ENCODE data around the gene HIP1R.

HIP1R gene

DNA sequence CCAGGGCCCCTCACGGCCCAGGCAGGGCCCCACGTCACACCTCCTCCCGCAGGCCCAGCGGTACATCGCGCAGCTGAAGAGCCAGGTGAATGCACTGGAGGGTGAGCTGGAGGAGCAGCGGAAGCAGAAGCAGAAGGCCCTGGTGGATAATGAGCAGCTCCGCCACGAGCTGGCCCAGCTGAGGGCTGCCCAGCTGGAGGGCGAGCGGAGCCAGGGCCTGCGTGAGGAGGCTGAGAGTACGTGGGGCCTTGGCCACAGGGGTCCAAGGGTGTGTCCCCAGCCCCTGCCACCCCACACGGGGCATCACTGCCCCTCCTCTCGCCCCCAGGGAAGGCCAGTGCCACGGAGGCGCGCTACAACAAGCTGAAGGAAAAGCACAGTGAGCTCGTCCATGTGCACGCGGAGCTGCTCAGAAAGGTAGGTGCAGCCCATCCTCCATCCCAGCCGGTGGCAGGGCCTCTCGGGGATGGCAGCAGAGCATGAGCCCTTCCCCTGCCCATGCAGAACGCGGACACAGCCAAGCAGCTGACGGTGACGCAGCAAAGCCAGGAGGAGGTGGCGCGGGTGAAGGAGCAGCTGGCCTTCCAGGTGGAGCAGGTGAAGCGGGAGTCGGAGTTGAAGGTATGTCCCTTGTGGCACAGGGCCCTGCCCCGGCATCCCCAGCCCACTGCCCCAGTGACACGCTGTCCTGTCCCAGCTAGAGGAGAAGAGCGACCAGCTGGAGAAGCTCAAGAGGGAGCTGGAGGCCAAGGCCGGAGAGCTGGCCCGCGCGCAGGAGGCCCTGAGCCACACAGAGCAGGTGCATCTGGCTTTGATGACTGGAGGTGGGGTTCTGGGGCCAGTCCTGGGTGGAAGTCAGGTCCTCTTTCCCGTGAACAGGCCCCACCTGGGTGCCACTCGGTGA is 20.9 kb downstream of the HIP1R start:
- H3K4me3 ChIP-seq (ENCODE audit: control insufficient read depth, low read depth, low read length) = no peak overlapping the region
- no peak for DNase-seq (ENCODE audit: low read depth)
- TF ChIP-seq, protein P1, sequence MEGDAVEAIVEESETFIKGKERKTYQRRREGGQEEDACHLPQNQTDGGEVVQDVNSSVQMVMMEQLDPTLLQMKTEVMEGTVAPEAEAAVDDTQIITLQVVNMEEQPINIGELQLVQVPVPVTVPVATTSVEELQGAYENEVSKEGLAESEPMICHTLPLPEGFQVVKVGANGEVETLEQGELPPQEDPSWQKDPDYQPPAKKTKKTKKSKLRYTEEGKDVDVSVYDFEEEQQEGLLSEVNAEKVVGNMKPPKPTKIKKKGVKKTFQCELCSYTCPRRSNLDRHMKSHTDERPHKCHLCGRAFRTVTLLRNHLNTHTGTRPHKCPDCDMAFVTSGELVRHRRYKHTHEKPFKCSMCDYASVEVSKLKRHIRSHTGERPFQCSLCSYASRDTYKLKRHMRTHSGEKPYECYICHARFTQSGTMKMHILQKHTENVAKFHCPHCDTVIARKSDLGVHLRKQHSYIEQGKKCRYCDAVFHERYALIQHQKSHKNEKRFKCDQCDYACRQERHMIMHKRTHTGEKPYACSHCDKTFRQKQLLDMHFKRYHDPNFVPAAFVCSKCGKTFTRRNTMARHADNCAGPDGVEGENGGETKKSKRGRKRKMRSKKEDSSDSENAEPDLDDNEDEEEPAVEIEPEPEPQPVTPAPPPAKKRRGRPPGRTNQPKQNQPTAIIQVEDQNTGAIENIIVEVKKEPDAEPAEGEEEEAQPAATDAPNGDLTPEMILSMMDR (conservative IDR thresholded peaks at IDR 0.05; ENCODE audit: control insufficient read depth, insufficient read depth, low read depth, low read length) = no peak

- TF ChIP-seq, protein P1 (conservative IDR thresholded peaks at IDR 0.05; ENCODE audit: control insufficient read depth, insufficient read depth, low read depth, low read length) = no peak
Measured at GRCh38 chr12:122856999-122857671, 21.9 kb downstream of the HIP1R start.

GRCh38 chr12:122858171-122858570 is 22.9 kb downstream of the HIP1R start:
- no peak overlapping the region for H3K4me3 ChIP-seq (ENCODE audit: control insufficient read depth, low read depth, low read length)
- DNase-seq (ENCODE audit: low read depth) = no peak
- TF ChIP-seq, protein P1 (conservative IDR thresholded peaks at IDR 0.05; ENCODE audit: control insufficient read depth, insufficient read depth, low read depth, low read length) = no peak

More at GRCh38 chr12:122856999-122857671, 21.9 kb downstream of the HIP1R start:
- H3K4me3 ChIP-seq (ENCODE audit: control insufficient read depth, low read depth, low read length) = no peak overlapping the region
- DNase-seq (ENCODE audit: low read depth) = peak; percentile 63

GRCh38 chr12:122858591-122859302 is 23.5 kb downstream of the HIP1R start:
- no peak for DNase-seq (ENCODE audit: low read depth)

DNA sequence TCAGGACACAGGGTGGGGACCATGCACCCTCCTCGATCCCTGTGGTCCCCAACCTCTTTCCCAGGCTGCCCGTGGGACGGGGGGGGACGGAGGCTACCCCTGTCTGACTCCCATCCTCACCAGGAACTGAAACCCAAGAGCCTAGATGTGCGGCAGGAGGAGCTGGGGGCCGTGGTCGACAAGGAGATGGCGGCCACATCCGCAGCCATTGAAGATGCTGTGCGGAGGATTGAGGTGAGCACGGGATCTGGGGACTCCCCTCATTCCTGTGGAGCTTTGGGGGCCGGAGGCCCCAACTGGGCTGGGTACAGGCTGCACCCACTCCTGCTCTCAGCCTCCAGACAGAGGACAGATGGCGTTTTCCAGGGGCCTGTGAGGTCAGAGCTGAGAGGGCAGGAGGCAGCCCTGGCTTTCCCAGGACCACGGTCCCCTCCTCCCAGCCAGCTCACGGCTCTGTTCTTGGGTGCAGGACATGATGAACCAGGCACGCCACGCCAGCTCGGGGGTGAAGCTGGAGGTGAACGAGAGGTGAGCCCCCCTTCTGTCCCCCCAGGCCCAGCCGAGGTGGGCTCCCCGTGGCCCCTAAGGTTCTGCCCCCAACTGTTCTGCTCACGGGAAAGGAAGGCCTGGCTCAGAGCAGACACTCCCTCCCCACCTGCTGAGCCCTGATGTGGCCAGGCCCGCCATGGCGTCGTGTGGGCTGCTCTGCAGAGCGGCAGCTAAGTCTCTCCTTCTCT is 24.2 kb downstream of the HIP1R start:
- H3K4me3 ChIP-seq (ENCODE audit: control insufficient read depth, low read depth, low read length) = no peak overlapping the region
- no peak for DNase-seq (ENCODE audit: low read depth)
- TF ChIP-seq, protein P1 (conservative IDR thresholded peaks at IDR 0.05; ENCODE audit: control insufficient read depth, insufficient read depth, low read depth, low read length) = no peak

More at GRCh38 chr12:122858591-122859302, 23.5 kb downstream of the HIP1R start:
- TF ChIP-seq, protein P1 (conservative IDR thresholded peaks at IDR 0.05; ENCODE audit: control insufficient read depth, insufficient read depth, low read depth, low read length) = no peak
- H3K4me3 ChIP-seq (ENCODE audit: control insufficient read depth, low read depth, low read length) = no peak overlapping the region
